ENCODE results near the gene CARMIL1. TPM values are rescaled to one million over a fixed set of nuclear protein-coding genes. Genes with fewer than 3 reads are reported as not detected.

CARMIL1 gene
- total and polyA plus RNA-seq, 2 of the 8 experiments (the other 6 are each of a cell fraction or from before 2014, with no cell fraction given): 20.3 to 40.4 TPM

DNA sequence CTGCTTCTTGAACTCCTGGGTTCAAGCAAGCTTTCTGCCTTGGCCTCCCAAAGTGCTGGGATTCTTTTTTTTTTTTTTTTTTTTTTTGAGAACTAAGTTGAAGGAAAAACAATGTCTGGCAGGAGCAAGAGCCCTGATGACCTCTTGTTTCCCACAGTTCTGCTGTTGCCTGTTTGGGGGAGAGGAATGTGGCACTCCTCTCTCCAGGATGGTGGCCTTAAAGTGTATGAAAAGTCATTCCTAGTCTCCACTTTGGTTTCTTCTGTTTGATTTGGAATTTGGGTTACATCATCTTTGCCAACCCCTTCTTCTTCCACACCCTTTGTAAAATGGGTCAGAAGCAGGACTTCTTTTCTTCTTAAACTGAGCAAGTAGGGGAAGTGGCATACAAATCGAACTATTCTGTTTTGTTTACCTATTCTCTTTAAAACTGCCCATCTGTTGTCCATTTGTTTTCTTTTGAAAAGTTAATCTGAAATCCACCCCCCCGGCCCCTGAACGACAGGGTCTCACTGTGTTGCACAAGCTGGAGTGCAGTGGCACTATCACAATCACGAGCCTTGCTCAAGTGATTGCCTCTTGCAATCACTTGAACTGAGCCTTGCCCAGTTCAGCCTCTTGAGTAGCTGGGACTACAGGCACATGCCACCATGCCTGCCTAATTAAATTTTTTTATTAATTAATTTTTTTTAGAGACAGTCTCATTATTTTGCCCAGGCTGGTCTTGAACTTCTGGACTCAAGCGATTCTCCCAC lies 11.3 kb downstream of the CARMIL1 start:
- peaks cover 5% of the 10 kb centered on the region for H3K79me1 ChIP-seq (ENCODE audit: low read depth, low read length)
- H4K8ac ChIP-seq (ENCODE audit: extremely low read depth, insufficient read depth, low read length): no peak overlapping the region
- FAIRE-seq (no peak), DNase-seq (ENCODE audit: low read depth in 1 of 2, low spot score in 2 of 2) (no peak)
- H4K91ac ChIP-seq (replicated peaks; ENCODE audit: insufficient read length, low read length): no peak overlapping the region
- H4K20me1 ChIP-seq (replicated peaks in 1 of 2; ENCODE audit: control insufficient read depth in 1 of 2, insufficient read depth in 2 of 2, low read length in 2 of 2): peaks cover 1 to 11% of the 10 kb centered on the region in 2 experiments
- H3K4me3 ChIP-seq (ENCODE audit: extremely low read depth in 1 of 4, insufficient read depth in 2 of 4, low read depth in 3 of 4, low read length in 4 of 4): no peak overlapping the region
- ChIA-PET CTCF (ENCODE audit: partially characterized antibody) (interaction anchor here (1.2 kb wide), 1 partner anchor 266 kb away, joined by 4 read pairs; no protein-coding TSS in a partner anchor), POLR2A (ENCODE audit: partially characterized antibody) (interaction anchor here (0.8 kb wide), 1 partner anchor 11 kb away, joined by 3 read pairs; no protein-coding TSS in a partner anchor)
- H3K14ac ChIP-seq (ENCODE audit: insufficient read length): no peak overlapping the region
- H2AK5ac ChIP-seq (ENCODE audit: low read depth, low read length): no peak overlapping the region
- no peak overlapping the region for H3K56ac ChIP-seq (replicated peaks; ENCODE audit: insufficient read length, low read depth, low read length)
- no peaks in the 10 kb centered on the region for H3K27me3 ChIP-seq (replicated peaks in 1 of 4; ENCODE audit: control insufficient read depth in 3 of 4, extremely low read depth in 1 of 4, insufficient read depth in 3 of 4, low read length in 3 of 4)
- H2BK12ac ChIP-seq (ENCODE audit: low read depth, low read length): no peak overlapping the region
- no peak overlapping the region for H3K18ac ChIP-seq (ENCODE audit: extremely low read depth, low read length)
- no peak overlapping the region for H2BK20ac ChIP-seq (ENCODE audit: low read length)
- no peak overlapping the region for H4K5ac ChIP-seq (ENCODE audit: insufficient read length, low read depth, low read length)
- no peak overlapping the region for H2AFZ ChIP-seq (ENCODE audit: low read length)
- H3K79me2 ChIP-seq (ENCODE audit: control insufficient read depth in 1 of 2, insufficient read depth in 2 of 2, low read length in 2 of 2): peaks cover 12 to 97% of the 10 kb centered on the region in 2 experiments
- no peaks in the 10 kb centered on the region; the same call in 1 of the 2 replicates for H3K23me2 ChIP-seq (ENCODE audit: low read depth, low read length)
- no peak overlapping the region for H3K9ac ChIP-seq (replicated peaks in 1 of 4; ENCODE audit: extremely low read depth in 1 of 4, low read depth in 3 of 4, low read length in 3 of 4)
- peaks cover 0 to 1% (median 0%) of the 10 kb centered on the region in 4 experiments; a peak in 1 of 8 replicates for H3K36me3 ChIP-seq (ENCODE audit: control insufficient read depth in 2 of 4, insufficient read depth in 4 of 4, low read length in 3 of 4)
- no peak overlapping the region for H2BK120ac ChIP-seq (replicated peaks; ENCODE audit: low read depth, low read length)
- H3K4me2 ChIP-seq (ENCODE audit: insufficient read depth in 1 of 2, low read depth in 2 of 2, low read length in 2 of 2): no peak overlapping the region
- 94% methylated on average over 5 of the region's 5 CpGs; no CpG with 5 or more reads in 1 of the 2 experiments for WGBS, 2 experiments (ENCODE audit: extremely low coverage in 1 of 2, insufficient coverage in 1 of 2, insufficient read length in 1 of 2, insufficient replicate concordance in 2 of 2, low coverage in 1 of 2, low lambda C conversion rate in 2 of 2, missing lambda C conversion rate in 1 of 2)
- H2BK5ac ChIP-seq (ENCODE audit: low read depth, low read length): no peak overlapping the region
- H2BK15ac ChIP-seq (ENCODE audit: low read length): no peak overlapping the region
- H3K9me3 ChIP-seq (ENCODE audit: insufficient read depth in 2 of 2, low read depth in 1 of 2, low read length in 1 of 2): no peaks in the 10 kb centered on the region
- peaks cover 0 to 6% (median 0%) of the 10 kb centered on the region in 4 experiments; a peak in 1 of 7 replicates for H3K4me1 ChIP-seq (replicated peaks in 1 of 4; ENCODE audit: control insufficient read depth in 3 of 4, insufficient read depth in 4 of 4, low read length in 3 of 4)
- H3K4ac ChIP-seq (replicated peaks; ENCODE audit: insufficient read length, low read depth, low read length): no peak overlapping the region
- no peak overlapping the region for H3K23ac ChIP-seq (ENCODE audit: insufficient read length)
- H3K27ac ChIP-seq (ENCODE audit: low read depth, low read length): no peak overlapping the region
- TF ChIP-seq EP300 (IDR thresholded peaks at IDR 0.05; ENCODE audit: borderline replicate concordance in 1 of 2, low read depth in 2 of 2, low read length in 2 of 2) (no peak), BRCA1 (IDR thresholded peaks at IDR 0.05; ENCODE audit: low read depth, low read length) (no peak), ASH2L (IDR thresholded peaks at IDR 0.05; ENCODE audit: low read length) (no peak), EZH2 (IDR thresholded peaks at IDR 0.05; ENCODE audit: low read depth, low read length, severe bottlenecking) (no peak), SIN3A (conservative IDR thresholded peaks at IDR 0.05 in 1 of 2, IDR thresholded peaks at IDR 0.05 in 1 of 2; ENCODE audit: low read depth in 1 of 2, low read length in 2 of 2) (no peak), CREB1 (IDR thresholded peaks at IDR 0.05) (no peak), ZNF274 (IDR thresholded peaks at IDR 0.05; ENCODE audit: borderline replicate concordance, extremely low read depth, low read length) (no peak), GTF2F1 (IDR thresholded peaks at IDR 0.05; ENCODE audit: borderline replicate concordance, low read depth, low read length) (no peak), CHD2 (IDR thresholded peaks at IDR 0.05; ENCODE audit: low read length) (no peak), SIX5 (IDR thresholded peaks at IDR 0.05; ENCODE audit: low read depth, low read length) (no peak), BACH1 (IDR thresholded peaks at IDR 0.05; ENCODE audit: low read length) (no peak)
- TF ChIP-seq, protein P1, sequence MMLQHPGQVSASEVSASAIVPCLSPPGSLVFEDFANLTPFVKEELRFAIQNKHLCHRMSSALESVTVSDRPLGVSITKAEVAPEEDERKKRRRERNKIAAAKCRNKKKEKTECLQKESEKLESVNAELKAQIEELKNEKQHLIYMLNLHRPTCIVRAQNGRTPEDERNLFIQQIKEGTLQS (IDR thresholded peaks at IDR 0.05; ENCODE audit: insufficient read depth, low read depth, low read length): no peak

All from H1 (cell line).